Stimulated activated CD4-positive, alpha-beta T cell treated with anti-CD3 and anti-CD28 coated beads, Interleukin-15, amount 100 ng/mL, for 1 hour (primary cell): ENCODE results near the gene PIKFYVE.
"Not testable (repeated sequence)": the region's sequence is repeated elsewhere in the genome, so short reads cannot be mapped to it uniquely, and the experiment has no call there.

Experiments
- DNase-seq, 2 donors: peaks; one replicate each; pipeline ENCODE4 v3.0.0-alpha.2; 2020; ENCODE audit warnings: low read depth in 1 of 2, low spot score in 1 of 2

PIKFYVE gene

GRCh38 chr2:208300847-208301618, 35.0 kb downstream of the PIKFYVE start:
- no peak for DNase-seq

DNA sequence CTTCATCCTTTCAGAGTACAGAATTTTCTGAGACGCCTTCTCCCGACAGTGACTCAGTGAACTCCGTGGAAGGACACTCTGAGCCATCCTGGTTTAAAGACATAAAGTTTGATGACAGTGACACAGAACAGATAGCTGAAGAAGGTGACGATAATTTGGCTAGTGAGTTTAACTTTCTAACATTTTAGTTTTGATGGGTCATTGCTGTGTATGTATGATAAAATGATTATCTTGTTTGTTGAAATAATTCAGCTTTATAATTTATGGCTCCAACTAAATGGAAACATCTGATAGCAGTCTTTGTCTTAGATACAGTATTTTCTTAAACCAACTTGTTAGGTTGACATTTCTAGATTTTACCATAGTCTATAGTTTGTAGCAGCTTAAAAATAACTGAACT, 38.1 kb downstream of the PIKFYVE start:
- DNase-seq: no peak

DNA sequence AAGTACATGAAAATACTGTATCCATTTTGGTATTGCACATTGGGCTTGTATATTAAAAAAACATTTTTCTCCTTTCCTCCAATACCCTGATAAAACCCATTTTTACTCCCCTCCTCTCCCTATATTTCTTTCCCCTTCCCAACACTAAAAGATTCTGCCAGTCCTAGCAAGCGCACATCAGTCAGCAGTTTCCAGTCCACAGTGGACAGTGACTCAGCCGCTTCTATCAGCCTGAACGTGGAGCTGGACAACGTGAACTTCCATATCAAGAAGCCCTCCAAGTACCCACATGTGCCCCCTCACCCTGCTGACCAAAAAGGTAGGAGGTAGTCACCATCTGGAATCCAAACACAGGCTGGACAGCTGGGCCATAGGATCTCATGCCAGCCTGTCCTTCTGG, 38.6 kb downstream of the PIKFYVE start:
- DNase-seq: no peak

DNA sequence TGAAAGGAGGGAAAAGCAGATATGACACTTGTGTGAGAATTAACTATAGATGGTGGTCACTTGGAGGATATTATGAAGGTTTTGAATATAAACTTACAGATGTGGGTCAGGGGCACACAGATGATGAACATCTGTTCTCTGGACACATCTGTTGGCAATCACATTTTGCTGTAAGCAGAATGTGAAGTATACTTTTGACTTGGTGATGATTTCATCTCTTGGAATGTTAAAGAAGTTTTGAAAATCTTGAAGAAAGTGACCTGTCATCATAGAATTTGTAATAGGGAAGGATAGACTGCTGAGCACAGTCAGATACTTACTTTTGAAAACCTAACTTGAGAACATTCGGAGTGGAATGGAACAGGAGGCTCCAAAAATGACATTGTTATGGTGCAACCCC, 40.2 kb downstream of the PIKFYVE start:
- no peak for DNase-seq

- DNase-seq: no peak
These were observed 45.3 kb downstream of the PIKFYVE start for GRCh38 chr2:208311321-208311720.

DNA sequence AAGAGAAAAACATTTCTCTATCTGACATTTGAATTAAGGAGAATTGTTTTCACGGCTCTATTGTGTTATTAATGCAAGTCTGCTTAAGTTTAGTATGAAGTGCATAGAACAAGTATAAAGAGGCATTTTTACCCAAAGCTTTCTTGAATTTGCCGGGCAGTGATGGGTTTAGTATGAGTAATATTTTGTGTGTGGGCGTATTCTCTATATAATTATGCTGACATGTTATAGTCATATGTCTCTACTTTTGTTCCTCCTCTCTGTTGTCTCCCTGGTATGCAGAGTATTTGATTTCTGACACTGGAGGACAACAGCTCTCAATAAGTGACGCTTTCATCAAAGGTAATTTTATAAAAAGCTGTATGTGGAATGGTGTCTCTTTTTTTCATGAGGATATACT, 45.9 kb downstream of the PIKFYVE start:
- no peak for DNase-seq

GRCh38 chr2:208315081-208315788, 49.2 kb downstream of the PIKFYVE start:
- no peak for DNase-seq

DNA sequence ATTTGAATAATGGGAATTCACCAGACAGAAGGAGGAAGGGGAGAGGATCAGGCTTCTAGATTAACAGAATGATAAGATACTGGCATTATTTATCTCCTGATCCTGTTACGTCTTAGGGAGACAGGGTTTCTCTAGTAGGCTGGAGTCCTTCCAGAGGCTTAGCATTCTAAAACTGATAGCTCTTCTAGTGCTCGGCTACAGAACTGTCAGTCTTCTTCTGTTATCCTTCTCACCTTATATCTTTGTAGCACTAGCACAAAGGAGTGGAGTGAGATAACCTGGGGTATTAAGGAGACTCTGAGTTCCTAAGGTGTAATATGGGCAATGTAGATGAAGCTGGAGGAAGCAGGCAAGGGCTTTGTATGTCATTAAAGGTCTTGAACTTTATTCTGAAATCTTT, 52.1 kb downstream of the PIKFYVE start:
- no peak for DNase-seq

DNA sequence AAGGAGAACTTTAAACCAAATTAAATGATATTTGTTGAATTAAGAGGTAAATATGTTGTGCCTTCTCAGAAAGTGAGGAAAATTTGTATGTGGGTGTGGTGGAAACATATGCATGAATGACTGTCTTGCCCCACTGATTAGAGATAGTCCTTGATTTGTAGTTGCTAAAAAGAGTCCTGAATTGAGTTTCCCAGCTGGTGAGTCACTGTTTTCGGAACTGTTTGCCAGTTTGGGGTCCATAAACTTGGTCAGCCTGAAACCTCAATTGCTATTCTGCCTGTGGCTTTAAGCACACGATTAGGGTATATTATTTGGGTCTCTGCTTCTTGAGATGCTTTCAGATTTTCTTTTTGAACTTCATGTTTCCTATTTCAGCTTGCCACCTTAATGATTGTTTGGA, 53.3 kb downstream of the PIKFYVE start:
- DNase-seq: no peak

DNA sequence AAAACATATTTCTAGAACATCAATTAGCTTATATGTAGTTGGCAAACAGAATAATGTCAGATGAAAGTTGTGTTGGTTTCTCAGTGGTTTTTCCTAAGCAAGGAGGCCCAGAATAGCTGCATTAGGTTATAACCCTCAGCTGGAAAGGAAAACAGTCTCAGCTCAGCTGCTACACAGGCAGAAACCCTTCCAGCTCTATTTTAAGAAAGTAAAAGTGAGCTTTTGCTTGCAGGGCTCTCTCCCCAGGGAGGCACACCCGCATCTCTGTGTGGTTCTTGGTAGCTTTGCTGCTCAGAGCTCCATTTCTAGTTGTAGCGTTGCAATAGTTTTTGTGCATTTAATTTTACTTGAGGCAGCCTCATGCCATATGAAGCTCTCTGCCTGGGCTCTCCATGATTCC, 54.6 kb downstream of the PIKFYVE start:
- DNase-seq: no peak

- no peak for DNase-seq
These were observed 60.0 kb downstream of the PIKFYVE start for GRCh38 chr2:208326016-208326415.

GRCh38 chr2:208329485-208329884, 63.4 kb downstream of the PIKFYVE start:
- no peak for DNase-seq

DNA sequence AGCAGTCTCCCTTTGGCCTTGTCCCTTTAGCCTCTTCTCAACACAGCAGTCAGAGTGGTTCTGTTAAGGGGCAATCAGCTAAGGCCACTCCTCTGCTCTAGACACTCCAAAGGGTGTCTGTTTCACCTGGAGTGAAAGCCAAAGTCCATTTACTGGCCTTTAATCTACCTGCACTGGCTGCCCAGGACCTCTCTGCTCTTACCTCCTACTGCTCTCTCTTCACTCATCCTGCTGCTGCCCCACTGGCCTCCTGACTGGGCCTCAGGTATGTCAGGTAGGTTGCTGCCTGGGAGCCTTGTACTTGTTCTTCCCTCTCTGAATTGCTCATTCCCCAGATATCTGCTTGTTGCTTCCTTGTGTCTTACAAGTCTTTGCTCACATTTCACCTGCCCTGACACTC, 68.2 kb downstream of the PIKFYVE start:
- no peak for DNase-seq

DNA sequence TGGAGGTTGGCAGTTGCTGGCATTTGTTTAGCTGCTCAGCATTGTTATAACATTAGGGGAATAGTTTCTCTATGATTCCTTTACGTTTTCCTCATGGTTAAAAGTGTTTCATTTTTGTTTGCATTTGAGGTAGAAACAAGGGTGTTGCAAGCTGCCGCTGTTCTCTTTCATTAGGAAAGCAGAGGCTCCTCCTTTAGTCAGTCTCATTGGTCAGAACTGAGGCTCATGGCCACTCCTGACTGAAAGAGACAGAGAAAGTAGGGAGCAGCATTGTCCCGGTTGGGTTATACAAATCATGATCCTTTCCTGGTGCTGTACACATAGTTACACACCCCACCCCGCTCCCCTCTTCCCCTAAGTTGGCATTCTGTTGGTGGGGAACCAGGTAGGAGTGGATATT, 80.7 kb downstream of the PIKFYVE start:
- no peak for DNase-seq

- no peak for DNase-seq
These were observed 84.6 kb downstream of the PIKFYVE start for GRCh38 chr2:208350610-208351009.

DNA sequence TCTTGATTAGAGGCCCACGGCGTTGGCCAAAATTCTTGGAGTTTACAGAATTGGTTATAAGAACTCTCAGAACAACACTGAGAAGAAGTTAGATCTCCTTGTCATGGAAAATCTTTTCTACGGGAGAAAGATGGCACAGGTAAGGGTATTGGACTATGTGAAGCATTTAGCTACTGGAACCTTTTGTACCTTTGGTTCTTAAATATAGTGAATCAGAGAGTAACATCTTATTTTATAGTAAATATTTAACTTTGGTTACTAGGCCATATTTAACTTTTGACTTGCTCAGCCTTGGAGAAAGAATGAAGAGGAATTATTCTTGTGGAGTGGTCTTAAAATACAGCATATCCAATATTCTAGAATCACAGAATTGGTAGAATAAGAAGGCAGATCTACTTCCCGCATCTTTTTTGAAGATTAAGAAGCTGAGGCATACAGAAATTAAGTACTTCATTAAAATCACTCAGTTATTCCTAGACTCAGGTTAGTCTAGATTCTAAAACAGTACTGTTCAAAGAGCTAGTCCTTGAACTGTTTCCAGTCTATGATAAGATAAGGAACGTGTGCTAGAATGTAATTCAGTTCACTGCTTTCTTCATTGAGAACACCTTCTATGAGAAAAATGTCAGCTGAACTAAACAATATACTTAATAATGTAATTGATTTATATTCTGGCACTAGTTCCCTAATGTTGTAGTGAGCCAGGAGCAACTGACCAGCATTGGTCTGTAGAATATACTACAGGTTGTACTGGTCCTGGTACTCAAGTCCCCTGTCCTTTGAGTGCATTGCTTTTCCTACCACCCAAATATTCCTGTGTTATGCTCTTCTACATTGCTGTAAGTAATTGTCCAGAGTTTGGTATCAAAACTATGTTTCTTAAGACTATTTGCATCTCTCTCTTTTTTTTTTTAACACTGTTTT, 86.9 kb downstream of the PIKFYVE start:
- no peak for DNase-seq

- no peak for DNase-seq
These were observed 88.9 kb downstream of the PIKFYVE start for GRCh38 chr2:208354964-208355381.

- DNase-seq: not testable (repeated sequence)
These were observed 90.4 kb downstream of the PIKFYVE start for GRCh38 chr2:208356420-208356819.

- DNase-seq: no peak
These were observed 91.0 kb downstream of the PIKFYVE start for GRCh38 chr2:208356846-208357574.

DNA sequence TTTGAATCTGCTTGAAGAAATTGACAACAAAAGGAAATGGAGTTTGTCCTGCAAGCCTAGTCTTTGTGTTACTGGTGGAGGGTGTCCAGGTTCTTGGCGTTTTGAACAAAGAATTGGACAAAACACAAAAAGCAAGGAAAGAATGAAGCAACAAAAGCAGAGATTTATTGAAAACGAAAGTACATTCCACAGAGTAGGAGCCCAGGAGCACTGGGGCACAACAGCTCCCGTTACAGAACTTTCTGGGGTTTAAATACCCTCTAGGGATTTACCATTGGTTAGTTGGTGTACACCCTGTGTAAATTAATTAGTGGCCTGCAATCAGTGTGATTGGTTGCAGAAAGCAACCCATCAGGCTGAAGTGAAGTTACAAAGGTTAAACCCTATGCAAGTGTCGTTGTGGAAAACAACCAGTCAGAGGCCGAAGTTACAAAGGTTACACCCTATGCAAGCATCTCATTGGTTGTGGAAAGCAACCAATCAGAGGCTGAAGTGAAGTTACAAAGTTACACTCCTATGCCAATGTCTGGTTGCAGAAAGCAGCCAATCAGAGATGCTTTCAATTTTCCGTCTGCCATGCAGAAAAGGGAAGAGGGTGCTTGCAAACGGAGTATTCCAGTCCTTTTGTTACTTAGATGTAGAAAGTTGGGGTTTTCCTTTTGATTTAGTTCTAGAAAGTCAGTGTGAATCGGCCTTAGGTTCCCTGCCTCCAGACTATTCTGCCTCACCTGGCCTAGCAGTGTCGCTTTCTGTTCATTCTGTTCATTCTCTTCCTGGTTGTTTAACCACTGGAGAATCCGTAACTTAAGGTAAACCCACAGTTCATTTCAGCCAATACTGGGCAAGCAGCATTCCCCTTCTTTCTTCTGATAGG, 92.9 kb downstream of the PIKFYVE start:
- DNase-seq: no peak
